ENCODE measurements around the gene IFFO2.

The IFFO2 gene

DNA sequence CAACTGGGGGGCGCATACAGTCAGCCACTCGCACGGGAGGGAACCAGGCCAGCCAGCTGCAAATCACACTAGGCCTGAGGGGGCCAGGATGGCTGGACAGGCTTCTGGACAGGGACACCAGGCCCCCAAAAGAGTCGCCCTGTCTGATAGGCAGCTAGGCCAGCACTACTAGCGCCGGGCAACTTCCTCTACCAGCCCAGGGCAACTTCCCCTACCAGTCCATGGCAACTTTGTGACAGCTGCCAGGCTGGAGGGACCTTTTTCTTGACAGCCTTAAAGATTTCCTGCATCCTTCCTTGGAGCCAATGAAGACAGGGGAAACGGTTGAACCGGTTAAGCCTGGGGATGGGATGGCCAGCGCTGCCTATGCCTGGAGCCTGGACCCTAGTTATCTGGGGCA, 5.1 kb downstream of the IFFO2 start:
- DNase-seq (ENCODE audit: low spot score), result no peak

- no peak for DNase-seq (ENCODE audit: low spot score)
Measured at GRCh38 chr1:18950401-18951026, 6.0 kb downstream of the IFFO2 start.

- peak; percentile 35 for DNase-seq (ENCODE audit: low spot score)
Measured at GRCh38 chr1:18949686-18950400, 6.6 kb downstream of the IFFO2 start.

GRCh38 chr1:18948913-18949685, 7.4 kb downstream of the IFFO2 start:
- DNase-seq (ENCODE audit: low spot score), result no peak

DNA sequence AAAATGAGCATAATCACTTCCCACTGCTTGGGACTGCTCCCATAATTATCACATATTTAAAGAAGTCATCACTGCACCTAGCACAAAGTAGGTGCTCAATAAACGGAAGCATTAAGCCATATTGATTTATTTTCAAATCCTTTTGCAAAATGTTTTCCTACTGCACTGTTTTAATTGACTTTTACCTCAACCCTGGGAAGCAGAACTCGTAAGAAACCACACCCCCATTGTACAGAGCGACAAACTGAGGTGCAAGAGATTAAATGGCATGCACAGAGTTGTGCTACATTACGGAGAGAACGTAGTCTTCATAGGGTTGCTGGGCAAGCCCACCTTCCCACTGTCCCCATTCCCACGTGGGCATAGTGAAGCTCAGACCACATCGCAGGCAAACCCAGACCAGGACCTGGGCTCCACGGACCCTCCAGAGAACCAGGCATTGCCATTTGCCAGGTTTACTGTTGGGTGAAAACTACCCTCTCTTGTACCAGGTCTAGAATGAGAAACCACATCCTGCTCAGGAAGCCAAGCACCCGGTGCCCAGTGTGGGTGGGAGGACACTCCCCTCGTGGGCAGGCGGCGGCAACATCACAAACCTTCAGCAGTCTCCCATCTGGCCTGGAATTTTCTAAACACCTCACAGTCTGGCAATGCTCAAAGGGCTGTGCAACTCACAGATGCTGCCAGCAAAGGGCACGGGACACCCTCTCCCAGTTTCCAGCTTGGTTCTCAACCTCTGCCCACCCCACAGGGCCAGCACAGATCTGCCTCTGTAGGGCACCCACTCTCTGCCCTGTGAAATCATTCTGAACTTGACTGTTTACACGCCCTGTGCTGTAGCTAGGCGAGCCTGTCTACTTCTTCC, 8.2 kb downstream of the IFFO2 start:
- DNase-seq (ENCODE audit: low spot score), result no peak

GRCh38 chr1:18947570-18947969, 8.9 kb downstream of the IFFO2 start:
- DNase-seq (ENCODE audit: low spot score), result no peak

DNA sequence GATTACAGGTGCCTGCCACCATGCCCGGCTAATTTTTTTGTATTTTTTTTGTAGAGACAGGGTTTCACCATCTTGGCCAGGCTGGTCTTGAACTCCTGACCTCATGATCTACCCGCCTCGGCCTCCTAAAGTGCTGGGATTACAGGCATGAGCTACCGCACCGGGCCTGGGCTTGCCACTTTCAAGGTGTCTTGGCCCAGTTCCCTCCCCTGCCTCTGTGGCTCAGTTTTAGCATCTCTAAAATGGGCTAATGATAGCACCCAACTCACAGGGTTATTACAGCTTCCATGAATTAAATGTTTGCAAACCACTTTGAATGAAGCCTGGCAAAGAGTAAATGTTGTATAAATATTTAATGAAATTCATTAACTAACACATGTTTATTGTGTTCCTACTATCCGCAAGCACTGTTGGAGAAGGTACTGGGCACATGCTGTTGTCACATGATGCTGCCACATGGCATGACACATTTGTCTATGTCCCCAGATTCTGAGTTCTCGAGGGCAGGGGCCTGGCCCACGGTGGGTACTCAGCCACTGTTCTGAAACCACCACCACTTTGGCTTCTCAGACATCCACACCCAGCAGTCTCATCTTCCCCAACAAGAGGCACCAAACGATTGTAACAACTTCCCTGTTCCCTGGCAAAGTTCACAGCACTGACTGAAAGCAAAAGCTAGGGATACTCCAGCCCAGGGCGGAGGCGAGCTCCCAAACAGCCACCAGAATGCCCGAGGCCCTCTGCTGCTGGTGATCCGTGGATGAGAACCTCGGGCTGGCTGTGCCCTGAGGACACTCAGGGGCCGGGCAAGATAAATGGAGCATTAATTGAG, 9.7 kb downstream of the IFFO2 start:
- DNase-seq (ENCODE audit: low spot score), result no peak

DNA sequence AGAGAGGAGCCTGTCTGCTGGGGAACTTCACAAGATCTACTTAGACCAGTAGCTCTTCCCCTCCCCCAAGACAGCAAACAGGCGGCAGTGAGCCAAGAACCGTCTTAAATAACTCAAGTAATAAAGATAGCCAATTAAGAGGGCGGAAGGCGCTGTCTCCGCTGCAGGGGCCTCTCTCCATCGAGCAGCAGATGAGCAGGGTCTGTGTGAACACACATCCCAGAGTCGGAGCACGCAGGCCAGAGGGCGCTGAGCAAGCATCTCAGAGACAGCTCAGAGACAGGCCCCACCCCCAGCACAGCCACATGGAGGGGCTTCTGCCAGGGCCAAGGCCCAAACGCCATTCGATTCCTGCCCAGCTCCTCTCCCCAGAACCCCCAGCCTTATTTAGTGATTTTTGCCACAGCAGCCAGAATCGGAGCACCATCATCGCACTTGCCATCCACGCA, 11.1 kb downstream of the IFFO2 start:
- peak; percentile 43 for DNase-seq (ENCODE audit: low spot score)

- no peak for DNase-seq (ENCODE audit: low spot score)
Measured at GRCh38 chr1:18944810-18945209, 11.7 kb downstream of the IFFO2 start.

DNA sequence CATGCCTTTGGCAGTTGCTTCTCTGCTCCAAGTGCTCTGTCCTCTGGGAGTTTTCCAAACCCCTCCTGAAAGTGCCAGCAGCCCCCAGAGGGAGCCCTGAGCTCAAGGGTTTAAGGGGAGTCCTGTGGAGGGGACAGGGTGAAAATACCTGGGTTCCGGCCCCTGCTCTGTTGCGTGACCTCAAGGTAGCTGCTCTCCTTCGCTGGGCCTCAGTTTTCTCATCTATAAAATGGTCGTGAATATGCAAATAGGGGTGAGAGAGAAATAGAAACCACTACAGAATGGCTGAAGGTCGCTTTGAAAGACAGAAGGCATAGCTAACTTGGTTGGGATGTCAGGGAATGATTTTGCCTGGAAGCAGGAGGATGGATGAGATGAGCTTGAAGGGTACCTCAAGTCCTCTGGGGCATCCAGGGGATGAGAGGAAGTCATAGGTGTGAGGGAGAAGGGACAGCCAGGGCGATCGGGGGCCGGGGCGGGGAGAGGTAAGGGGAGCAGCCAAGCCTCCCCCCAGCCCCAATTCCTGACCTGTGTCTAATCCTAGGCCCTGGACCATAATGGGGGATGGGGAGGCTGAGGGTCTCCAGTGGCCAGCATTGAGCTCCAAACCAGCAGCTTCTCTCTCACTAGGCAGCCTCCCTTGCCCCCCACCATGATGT, 12.4 kb downstream of the IFFO2 start:
- DNase-seq (ENCODE audit: low spot score), result no peak

- no peak for DNase-seq (ENCODE audit: low spot score)
Measured at GRCh38 chr1:18943162-18943561, 13.3 kb downstream of the IFFO2 start.

- no peak for DNase-seq (ENCODE audit: low spot score)
Measured at GRCh38 chr1:18942340-18942739, 14.1 kb downstream of the IFFO2 start.

DNA sequence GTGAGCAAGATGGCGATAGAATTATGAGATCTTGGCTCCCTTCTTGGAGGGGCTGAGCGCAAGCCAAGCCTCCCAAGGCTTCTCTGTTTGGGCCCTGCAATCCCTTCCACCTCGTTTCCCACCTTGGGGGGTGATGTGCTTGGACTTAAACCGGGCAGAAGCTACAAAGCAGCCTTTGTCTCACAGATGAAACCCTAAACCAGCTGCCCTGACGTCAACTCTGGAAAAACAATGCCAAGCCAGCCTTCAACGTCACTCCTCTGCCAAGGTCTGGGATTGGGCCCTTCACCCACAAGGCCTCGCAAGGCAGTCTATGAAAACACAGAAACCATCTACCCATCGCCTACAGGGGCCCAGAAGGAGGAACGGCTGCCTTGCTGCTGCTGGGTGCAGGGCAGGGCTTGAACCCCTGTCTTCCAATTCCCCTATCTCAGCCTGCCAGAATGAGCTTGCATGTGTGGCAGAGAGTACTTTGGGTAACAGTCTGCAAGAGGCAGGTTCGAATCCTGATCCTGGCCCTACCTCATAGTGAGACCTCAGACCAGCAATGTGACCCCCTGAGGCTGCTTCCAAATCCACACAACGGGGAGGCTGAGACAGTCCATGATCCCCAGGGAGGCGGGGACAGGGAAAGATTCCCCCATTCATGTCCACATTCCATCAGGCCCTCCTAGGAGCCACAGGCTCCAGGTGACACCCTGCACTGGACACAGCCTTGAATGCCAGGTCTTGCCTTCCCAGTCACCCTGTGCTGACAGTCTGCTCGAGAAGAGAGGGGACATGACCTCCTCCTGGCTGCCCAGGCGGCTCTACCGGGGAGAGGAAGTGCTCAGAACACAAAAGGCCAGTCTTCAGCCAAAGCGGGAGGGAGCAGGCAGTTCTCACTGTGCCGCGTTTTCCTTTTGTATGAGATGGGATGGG, 15.0 kb downstream of the IFFO2 start:
- DNase-seq (ENCODE audit: low spot score), result no peak

- DNase-seq (ENCODE audit: low spot score), result no peak
Measured at GRCh38 chr1:18940303-18941020, 16.0 kb downstream of the IFFO2 start.

DNA sequence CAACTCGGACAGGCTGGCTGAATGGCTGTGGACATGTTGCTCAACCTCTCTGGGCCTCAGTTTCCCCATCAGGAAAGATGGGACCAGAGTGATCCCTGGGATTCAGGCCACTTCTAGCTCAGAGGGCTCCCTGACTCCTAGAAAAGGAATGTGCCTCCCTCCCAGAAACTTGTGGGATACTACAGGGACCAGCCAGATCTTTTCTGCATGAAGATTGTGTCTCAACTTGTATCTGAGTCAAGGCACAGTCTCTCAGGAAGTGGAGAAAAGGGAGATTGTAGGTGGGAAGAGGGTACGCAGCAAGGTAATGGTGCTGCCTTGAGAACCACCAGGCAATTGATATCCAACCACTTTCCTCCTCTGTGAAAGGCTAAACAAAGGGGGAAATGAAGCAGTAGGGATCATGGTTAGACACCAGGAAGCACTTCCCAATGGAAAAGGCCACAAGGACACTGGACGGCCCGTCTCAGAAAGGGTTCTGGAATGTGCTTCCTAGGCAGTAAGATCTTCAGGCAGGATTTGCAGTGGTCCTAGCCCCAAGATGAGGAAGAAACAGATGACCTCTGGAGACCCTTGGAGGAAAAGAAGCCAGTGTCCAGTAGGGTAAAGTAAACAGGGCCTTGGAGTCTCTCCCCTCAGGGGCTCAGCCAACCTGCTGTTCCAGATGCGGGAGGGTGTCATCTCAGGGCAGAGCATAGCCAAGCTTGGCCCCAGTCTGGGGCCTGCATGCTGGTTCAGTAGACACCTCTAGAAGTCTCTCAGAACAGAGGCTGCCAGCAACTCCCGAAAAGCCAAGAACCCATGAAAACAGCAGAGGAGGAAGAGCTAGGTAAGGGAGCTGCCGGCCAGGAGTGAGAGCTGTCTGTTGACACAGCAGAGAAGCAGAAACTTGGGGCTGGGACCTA, 16.8 kb downstream of the IFFO2 start:
- DNase-seq (ENCODE audit: low spot score), result no peak

- DNase-seq (ENCODE audit: low spot score), result peak; percentile 38
Measured at GRCh38 chr1:18938707-18939070, 17.8 kb downstream of the IFFO2 start.

GRCh38 chr1:18938008-18938706, 18.3 kb downstream of the IFFO2 start:
- DNase-seq (ENCODE audit: low spot score), result no peak

All from SK-N-DZ (cell line).